K562 (cell line): ENCODE measurements around the gene GDF15.

Experiments
- GABPA ChIP-seq: fragments of 200-800 bp; sonication (Bioruptor generic); conservative IDR thresholded peaks from 2 replicates; pipeline ENCODE4 v1.6.1; 2016; ENCODE audit warnings: low read depth, missing genetic modification characterization, missing compliant biosample characterization
- HNRNPH1 ChIP-seq: fragments of 200-400 bp; formaldehyde crosslinking; optimal IDR thresholded peaks from 2 replicates; pipeline ENCODE3; 2017; ENCODE audit warnings: low read depth, mild to moderate bottlenecking, low read length, moderate library complexity
- MAFK ChIP-seq: IDR thresholded peaks from 2 replicates; pipeline ENCODE4 v1.6.1; 2011; ENCODE audit warnings: low read length, improper control_type of control experiment
- MTF1 ChIP-seq: fragments of 250-450 bp; sonication (Bioruptor Pico); IDR thresholded peaks from 2 replicates; pipeline ENCODE4 v1.9.0; 2021; ENCODE audit warnings: moderate library complexity, mild to moderate bottlenecking, inconsistent platforms, borderline replicate concordance
- NCOR1 ChIP-seq: fragments of 450-650 bp; IDR thresholded peaks from 2 replicates; pipeline ENCODE4 v1.6.1; 2016; ENCODE audit warnings: mild to moderate bottlenecking, moderate library complexity
- POLR2G ChIP-seq: fragments of 200-400 bp; formaldehyde crosslinking; IDR thresholded peaks from 2 replicates; pipeline ENCODE4 v1.6.1; 2017; ENCODE audit warnings: low read depth, mild to moderate bottlenecking, antibody characterized with exemption, low read length, moderate library complexity
- RAD21 ChIP-seq, 2 experiments: fragments of 250-450 bp in 1 of 2; fragments of 450-650 bp in 1 of 2; sonication (Bioruptor Pico) in 1 of 2; formaldehyde crosslinking in 1 of 2; IDR thresholded peaks in 1 of 2; conservative IDR thresholded peaks in 1 of 2; 2 replicates each; pipeline versions ENCODE4 v1.4.0 to v1.8.0; 2020 to 2022; ENCODE audit warnings: mild to moderate bottlenecking in 2 of 2, moderate library complexity in 1 of 2
- TF ChIP-seq, protein P1 (sequence below): IDR thresholded peaks from 3 replicates; pipeline ENCODE4 v1.6.1; 2011; ENCODE audit warnings: borderline replicate concordance, mild to moderate bottlenecking; ENCODE audit not compliant: insufficient read length, insufficient read depth
- TF ChIP-seq, protein P2 (sequence below): fragments of 450-650 bp; formaldehyde crosslinking; IDR thresholded peaks from 2 replicates; pipeline ENCODE4 v1.4.0; 2022; ENCODE audit warnings: missing genetic modification characterization
- TF ChIP-seq, protein P3 (sequence below), 3 experiments: IDR thresholded peaks in 2 of 3; conservative IDR thresholded peaks in 1 of 3; 2 replicates each; pipeline ENCODE4 v1.5.1; 2011 to 2012; ENCODE audit warnings: low read length in 3 of 3, mild to moderate bottlenecking in 3 of 3, control low read depth in 2 of 3, improper control_type of control experiment in 1 of 3, inconsistent platforms in 1 of 3, low read depth in 1 of 3, mixed read lengths in 1 of 3, moderate library complexity in 1 of 3; ENCODE audit not compliant: insufficient read depth in 2 of 3
- TF ChIP-seq, protein P4 (sequence below): sonication (generic); formaldehyde crosslinking; IDR thresholded peaks from 2 replicates; pipeline ENCODE4 v1.8.0; 2022; ENCODE audit warnings: mild to moderate bottlenecking, missing genetic modification reagents
- TF ChIP-seq, protein P5 (sequence below), 2 experiments: fragments of 450-650 bp in 1 of 2; sonication (generic) in 1 of 2; formaldehyde crosslinking in 1 of 2; IDR thresholded peaks in 1 of 2; conservative IDR thresholded peaks in 1 of 2; 2 replicates each; pipeline versions ENCODE4 v1.6.1 to v1.8.1; 2016 to 2023; ENCODE audit warnings: mild to moderate bottlenecking in 2 of 2, moderate library complexity in 2 of 2, inconsistent platforms in 1 of 2, missing genetic modification reagents in 1 of 2
- TF ChIP-seq, protein P6 (sequence below): sonication (generic); formaldehyde crosslinking; IDR thresholded peaks from 2 replicates; pipeline ENCODE4 v1.8.0; 2022; ENCODE audit warnings: mild to moderate bottlenecking, low read depth, missing genetic modification reagents
- TF ChIP-seq, protein P7 (sequence below): fragments of 250-450 bp; sonication (Bioruptor Pico); IDR thresholded peaks from 2 replicates; pipeline ENCODE4 v1.8.0; 2021; ENCODE audit warnings: borderline replicate concordance, mild to moderate bottlenecking, moderate library complexity; ENCODE audit not compliant: poor library complexity, severe bottlenecking

DNA sequence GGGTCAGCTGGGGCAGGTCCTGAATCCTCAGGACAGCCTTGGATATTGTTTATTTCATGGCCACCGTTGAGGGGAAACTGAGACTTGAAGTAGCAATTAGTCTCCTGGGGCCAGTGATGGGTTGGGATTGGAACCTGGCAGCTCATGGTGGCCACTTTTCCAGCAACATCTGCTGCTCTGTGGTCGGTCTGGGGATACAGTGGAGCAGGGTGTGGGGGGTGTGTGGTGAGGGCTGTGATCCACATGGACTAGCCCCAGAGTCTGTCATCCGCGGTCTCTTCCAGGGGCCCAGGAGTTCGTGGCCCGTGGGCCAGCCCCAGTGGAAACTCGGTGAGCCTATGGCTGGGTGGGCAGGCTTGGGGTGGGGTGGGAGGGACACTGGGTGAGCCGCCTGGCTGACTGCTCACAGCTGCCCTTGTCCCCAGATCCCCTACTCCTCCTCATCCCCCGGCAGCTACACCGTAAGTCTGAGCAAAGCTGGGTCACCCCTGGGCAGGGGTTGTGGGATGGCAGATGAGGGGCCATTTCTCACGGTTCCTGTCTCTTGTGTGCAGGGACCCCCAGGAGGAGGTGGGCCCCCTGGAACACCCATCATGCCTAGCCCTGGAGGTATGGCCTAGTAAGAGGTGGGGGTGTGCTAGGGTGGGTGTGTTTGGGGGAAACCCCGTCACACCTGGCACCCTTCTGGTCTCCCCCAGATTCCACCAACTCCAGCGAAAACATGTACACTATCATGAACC lies 46.5 kb downstream of the GDF15 start:
- TF ChIP-seq POLR2G (no peak), MTF1 (CRISPR knock-in tag) (no peak), GABPA (no peak), HNRNPH1 (no peak), NCOR1 (no peak), RAD21 (CRISPR knock-in tag; conservative IDR thresholded peaks at IDR 0.05 in 1 of 2, IDR thresholded peaks at IDR 0.05 in 1 of 2) (no peak), MAFK (no peak)
- TF ChIP-seq, protein P1, sequence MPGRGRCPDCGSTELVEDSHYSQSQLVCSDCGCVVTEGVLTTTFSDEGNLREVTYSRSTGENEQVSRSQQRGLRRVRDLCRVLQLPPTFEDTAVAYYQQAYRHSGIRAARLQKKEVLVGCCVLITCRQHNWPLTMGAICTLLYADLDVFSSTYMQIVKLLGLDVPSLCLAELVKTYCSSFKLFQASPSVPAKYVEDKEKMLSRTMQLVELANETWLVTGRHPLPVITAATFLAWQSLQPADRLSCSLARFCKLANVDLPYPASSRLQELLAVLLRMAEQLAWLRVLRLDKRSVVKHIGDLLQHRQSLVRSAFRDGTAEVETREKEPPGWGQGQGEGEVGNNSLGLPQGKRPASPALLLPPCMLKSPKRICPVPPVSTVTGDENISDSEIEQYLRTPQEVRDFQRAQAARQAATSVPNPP = no peak
- TF ChIP-seq, protein P2, sequence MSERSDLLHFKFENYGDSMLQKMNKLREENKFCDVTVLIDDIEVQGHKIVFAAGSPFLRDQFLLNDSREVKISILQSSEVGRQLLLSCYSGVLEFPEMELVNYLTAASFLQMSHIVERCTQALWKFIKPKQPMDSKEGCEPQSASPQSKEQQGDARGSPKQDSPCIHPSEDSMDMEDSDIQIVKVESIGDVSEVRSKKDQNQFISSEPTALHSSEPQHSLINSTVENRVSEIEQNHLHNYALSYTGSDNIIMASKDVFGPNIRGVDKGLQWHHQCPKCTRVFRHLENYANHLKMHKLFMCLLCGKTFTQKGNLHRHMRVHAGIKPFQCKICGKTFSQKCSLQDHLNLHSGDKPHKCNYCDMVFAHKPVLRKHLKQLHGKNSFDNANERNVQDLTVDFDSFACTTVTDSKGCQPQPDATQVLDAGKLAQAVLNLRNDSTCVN (CRISPR knock-in tag) = no peak
- TF ChIP-seq, protein P3, sequence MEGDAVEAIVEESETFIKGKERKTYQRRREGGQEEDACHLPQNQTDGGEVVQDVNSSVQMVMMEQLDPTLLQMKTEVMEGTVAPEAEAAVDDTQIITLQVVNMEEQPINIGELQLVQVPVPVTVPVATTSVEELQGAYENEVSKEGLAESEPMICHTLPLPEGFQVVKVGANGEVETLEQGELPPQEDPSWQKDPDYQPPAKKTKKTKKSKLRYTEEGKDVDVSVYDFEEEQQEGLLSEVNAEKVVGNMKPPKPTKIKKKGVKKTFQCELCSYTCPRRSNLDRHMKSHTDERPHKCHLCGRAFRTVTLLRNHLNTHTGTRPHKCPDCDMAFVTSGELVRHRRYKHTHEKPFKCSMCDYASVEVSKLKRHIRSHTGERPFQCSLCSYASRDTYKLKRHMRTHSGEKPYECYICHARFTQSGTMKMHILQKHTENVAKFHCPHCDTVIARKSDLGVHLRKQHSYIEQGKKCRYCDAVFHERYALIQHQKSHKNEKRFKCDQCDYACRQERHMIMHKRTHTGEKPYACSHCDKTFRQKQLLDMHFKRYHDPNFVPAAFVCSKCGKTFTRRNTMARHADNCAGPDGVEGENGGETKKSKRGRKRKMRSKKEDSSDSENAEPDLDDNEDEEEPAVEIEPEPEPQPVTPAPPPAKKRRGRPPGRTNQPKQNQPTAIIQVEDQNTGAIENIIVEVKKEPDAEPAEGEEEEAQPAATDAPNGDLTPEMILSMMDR (IDR thresholded peaks at IDR 0.05 in 2 of 3, conservative IDR thresholded peaks at IDR 0.05 in 1 of 3; ENCODE audit: insufficient read depth in 2 of 3, low read depth in 1 of 3, low read length in 3 of 3) = no peak
- TF ChIP-seq, protein P4, sequence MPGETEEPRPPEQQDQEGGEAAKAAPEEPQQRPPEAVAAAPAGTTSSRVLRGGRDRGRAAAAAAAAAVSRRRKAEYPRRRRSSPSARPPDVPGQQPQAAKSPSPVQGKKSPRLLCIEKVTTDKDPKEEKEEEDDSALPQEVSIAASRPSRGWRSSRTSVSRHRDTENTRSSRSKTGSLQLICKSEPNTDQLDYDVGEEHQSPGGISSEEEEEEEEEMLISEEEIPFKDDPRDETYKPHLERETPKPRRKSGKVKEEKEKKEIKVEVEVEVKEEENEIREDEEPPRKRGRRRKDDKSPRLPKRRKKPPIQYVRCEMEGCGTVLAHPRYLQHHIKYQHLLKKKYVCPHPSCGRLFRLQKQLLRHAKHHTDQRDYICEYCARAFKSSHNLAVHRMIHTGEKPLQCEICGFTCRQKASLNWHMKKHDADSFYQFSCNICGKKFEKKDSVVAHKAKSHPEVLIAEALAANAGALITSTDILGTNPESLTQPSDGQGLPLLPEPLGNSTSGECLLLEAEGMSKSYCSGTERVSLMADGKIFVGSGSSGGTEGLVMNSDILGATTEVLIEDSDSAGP (CRISPR knock-in tag) = no peak
- TF ChIP-seq, protein P5, sequence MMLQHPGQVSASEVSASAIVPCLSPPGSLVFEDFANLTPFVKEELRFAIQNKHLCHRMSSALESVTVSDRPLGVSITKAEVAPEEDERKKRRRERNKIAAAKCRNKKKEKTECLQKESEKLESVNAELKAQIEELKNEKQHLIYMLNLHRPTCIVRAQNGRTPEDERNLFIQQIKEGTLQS (IDR thresholded peaks at IDR 0.05) = no peak
- TF ChIP-seq, protein P5 (CRISPR knock-in tag; conservative IDR thresholded peaks at IDR 0.05) = no peak
- TF ChIP-seq, protein P6, sequence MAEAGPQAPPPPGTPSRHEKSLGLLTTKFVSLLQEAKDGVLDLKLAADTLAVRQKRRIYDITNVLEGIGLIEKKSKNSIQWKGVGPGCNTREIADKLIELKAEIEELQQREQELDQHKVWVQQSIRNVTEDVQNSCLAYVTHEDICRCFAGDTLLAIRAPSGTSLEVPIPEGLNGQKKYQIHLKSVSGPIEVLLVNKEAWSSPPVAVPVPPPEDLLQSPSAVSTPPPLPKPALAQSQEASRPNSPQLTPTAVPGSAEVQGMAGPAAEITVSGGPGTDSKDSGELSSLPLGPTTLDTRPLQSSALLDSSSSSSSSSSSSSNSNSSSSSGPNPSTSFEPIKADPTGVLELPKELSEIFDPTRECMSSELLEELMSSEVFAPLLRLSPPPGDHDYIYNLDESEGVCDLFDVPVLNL (CRISPR knock-in tag) = no peak
- TF ChIP-seq, protein P7, sequence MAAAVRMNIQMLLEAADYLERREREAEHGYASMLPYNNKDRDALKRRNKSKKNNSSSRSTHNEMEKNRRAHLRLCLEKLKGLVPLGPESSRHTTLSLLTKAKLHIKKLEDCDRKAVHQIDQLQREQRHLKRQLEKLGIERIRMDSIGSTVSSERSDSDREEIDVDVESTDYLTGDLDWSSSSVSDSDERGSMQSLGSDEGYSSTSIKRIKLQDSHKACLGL (CRISPR knock-in tag) = no peak
